DMS114 treated with DMSO at 0.1 percent for 48 hours (cell line): ENCODE data around the gene KAT2A.

Source experiments
- DNase-seq: peaks from one replicate; lab custom pipeline; 2025; ENCODE audit not compliant: unreplicated experiment; lab: John Stamatoyannopoulos, UW

KAT2A gene

GRCh38 chr17:42116705-42117396 is 4.3 kb downstream of the KAT2A start:
- DNase-seq: peak; percentile 72

- DNase-seq: no peak
Measured at GRCh38 chr17:42114118-42114517, 7.0 kb downstream of the KAT2A start.

GRCh38 chr17:42113293-42114069 is 7.7 kb downstream of the KAT2A start:
- DNase-seq: no peak

GRCh38 chr17:42112552-42113176 is 8.5 kb downstream of the KAT2A start, which contains the start of gene DHX58:
DHX58 (minus strand) TSS chr17:42112714; CDS start chr17:42111892, 822 bp downstream.
- peak; percentile 52 for DNase-seq

- DNase-seq: no peak
Measured at GRCh38 chr17:42111871-42112551, 9.2 kb downstream of the KAT2A start.

- no peak for DNase-seq
Measured at GRCh38 chr17:42111265-42111636, 9.9 kb downstream of the KAT2A start.

- no peak for DNase-seq
Measured at GRCh38 chr17:42110301-42111264, 10.6 kb downstream of the KAT2A start.

GRCh38 chr17:42109086-42109485 is 12.1 kb downstream of the KAT2A start:
- no peak for DNase-seq

- peak; percentile 49 for DNase-seq
Measured at GRCh38 chr17:42107597-42108576, 13.3 kb downstream of the KAT2A start.

GRCh38 chr17:42107124-42107523 is 14.0 kb downstream of the KAT2A start:
- no peak for DNase-seq

GRCh38 chr17:42106009-42106408 is 15.2 kb downstream of the KAT2A start:
- DNase-seq: no peak

GRCh38 chr17:42104264-42104663 is 16.9 kb downstream of the KAT2A start:
- DNase-seq: no peak

GRCh38 chr17:42103221-42103954 is 17.8 kb downstream of the KAT2A start:
- no peak for DNase-seq

- peak; percentile 26 for DNase-seq
Measured at GRCh38 chr17:42101513-42102292, 19.5 kb downstream of the KAT2A start.

GRCh38 chr17:42098730-42099399 is 22.3 kb downstream of the KAT2A start:
- no peak for DNase-seq

GRCh38 chr17:42097691-42098631 is 23.2 kb downstream of the KAT2A start, which contains the start of gene ZNF385C:
ZNF385C (minus strand) TSS chr17:42098473; CDS start chr17:42063056, 35,417 bp downstream.
- no peak for DNase-seq
